ENCODE results near the gene VCPKMT.

VCPKMT gene

GRCh38 chr14:50109342-50109741 lies 7.0 kb downstream of the VCPKMT start:
- Histone ChIP-seq H3K36me3 (replicated peaks; ENCODE audit: low read depth, low read length) (peaks cover 48% of the 10 kb centered on the region), H2AFZ (ENCODE audit: low read depth, low read length) (no peak overlapping the region), H4K20me1 (ENCODE audit: insufficient read depth, low read length) (no peaks in the 10 kb centered on the region)

DNA sequence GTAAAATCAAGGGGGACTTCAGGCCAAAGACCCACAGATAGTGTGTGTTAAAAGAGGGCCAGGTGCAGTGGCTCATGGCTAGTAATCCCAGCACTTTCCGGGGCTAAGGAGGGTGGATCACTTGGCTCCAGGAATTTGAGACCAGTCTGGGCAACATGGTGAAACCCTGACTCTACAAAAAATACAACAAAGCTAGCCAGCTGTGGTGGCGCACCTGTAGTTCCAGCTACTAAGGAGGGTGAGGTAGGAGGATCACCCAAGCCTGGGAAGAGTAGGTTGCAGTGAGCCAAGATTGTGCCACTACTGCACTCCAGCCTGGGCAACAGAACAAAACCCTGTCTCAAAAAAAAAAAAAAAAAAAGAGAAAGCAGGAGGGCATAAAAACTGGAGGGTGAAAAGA lies 8.5 kb downstream of the VCPKMT start:
- H3K79me2 ChIP-seq (ENCODE audit: low read length) = peaks cover 19% of the 10 kb centered on the region
- H2AFZ ChIP-seq (ENCODE audit: low read depth, low read length) = no peak overlapping the region
- TF ChIP-seq EZH2phosphoT487 (IDR thresholded peaks at IDR 0.05; ENCODE audit: low read depth) (no peak), CTCF (IDR thresholded peaks at IDR 0.05; ENCODE audit: low read depth, low read length) (no peak)
- no peaks in the 10 kb centered on the region for H3K9me3 ChIP-seq (ENCODE audit: insufficient read depth, low read length)
- no peaks in the 10 kb centered on the region for H3K27me3 ChIP-seq (ENCODE audit: low read depth, low read length)
- H3K4me2 ChIP-seq (ENCODE audit: low read length) = no peak overlapping the region
- no peak overlapping the region for H3K27ac ChIP-seq (ENCODE audit: low read length)
- peaks cover 12% of the 10 kb centered on the region for H3K4me1 ChIP-seq (ENCODE audit: low read length)
- no peak overlapping the region for H3K9ac ChIP-seq (ENCODE audit: low read length)
- peaks cover 42% of the 10 kb centered on the region for H3K36me3 ChIP-seq (replicated peaks; ENCODE audit: low read depth, low read length)
- no peaks in the 10 kb centered on the region for H4K20me1 ChIP-seq (ENCODE audit: insufficient read depth, low read length)
- H3K4me3 ChIP-seq (ENCODE audit: low read length) = no peak overlapping the region

More at GRCh38 chr14:50109342-50109741, 7.0 kb downstream of the VCPKMT start:
- Histone ChIP-seq H3K9ac (ENCODE audit: low read length) (no peak overlapping the region), H3K27ac (ENCODE audit: low read length) (no peak overlapping the region), H3K4me1 (ENCODE audit: low read length) (peaks cover 20% of the 10 kb centered on the region), H3K27me3 (ENCODE audit: low read depth, low read length) (no peaks in the 10 kb centered on the region), H3K9me3 (ENCODE audit: insufficient read depth, low read length) (no peaks in the 10 kb centered on the region), H3K4me3 (ENCODE audit: low read length) (no peak overlapping the region), H3K79me2 (ENCODE audit: low read length) (peaks cover 31% of the 10 kb centered on the region), H3K4me2 (ENCODE audit: low read length) (no peak overlapping the region)
- TF ChIP-seq CTCF (IDR thresholded peaks at IDR 0.05; ENCODE audit: low read depth, low read length) (no peak), EZH2phosphoT487 (IDR thresholded peaks at IDR 0.05; ENCODE audit: low read depth) (no peak)

DNA sequence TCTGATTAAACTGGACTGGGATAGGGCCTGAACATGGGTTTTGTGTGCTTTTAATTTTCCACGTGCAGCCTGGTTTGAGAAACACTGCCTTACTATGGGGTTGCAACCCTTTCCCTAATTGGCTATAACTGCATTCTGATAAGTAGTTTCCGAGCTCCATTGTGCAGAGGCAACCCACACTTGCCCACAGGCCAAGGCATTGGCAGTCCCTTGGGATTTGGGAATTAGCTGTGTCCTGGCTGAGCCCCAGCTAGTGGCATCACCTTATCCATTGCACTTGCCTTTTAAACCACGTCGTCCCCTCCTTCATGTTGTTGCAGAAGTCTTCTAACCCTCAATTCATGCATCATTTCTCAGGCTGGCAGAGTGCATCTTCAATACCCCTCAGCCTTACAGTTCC lies 10.2 kb downstream of the VCPKMT start:
- Histone ChIP-seq H3K27me3 (ENCODE audit: low read depth, low read length) (no peaks in the 10 kb centered on the region), H3K4me1 (ENCODE audit: low read length) (peaks cover 12% of the 10 kb centered on the region), H4K20me1 (ENCODE audit: insufficient read depth, low read length) (no peaks in the 10 kb centered on the region)

DNA sequence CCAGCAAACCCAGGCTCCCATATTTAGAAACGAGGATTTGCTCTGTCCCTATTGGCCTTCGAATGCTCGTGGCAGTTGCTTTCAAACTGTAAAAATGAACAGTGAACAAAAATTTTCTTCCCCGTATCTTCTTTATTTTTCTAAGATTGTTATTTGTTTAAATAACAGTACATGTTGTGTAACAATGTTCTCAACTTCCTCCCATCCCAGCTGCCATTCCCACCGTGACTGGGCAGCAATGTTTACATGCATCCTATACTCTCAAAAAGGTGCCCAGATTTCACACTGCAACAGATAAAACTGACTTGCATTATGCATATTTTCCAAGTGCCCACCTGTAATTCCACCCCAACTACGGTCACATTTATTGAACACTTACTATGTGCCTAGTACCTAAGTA lies 12.8 kb downstream of the VCPKMT start:
- Histone ChIP-seq H3K4me3 (ENCODE audit: low read length) (no peak overlapping the region), H3K9ac (ENCODE audit: low read length) (no peak overlapping the region), H3K9me3 (ENCODE audit: insufficient read depth, low read length) (no peaks in the 10 kb centered on the region), H3K27ac (ENCODE audit: low read length) (no peak overlapping the region), H3K4me2 (ENCODE audit: low read length) (no peak overlapping the region), H4K20me1 (ENCODE audit: insufficient read depth, low read length) (no peaks in the 10 kb centered on the region), H3K36me3 (replicated peaks; ENCODE audit: low read depth, low read length) (peaks cover 13% of the 10 kb centered on the region), H3K79me2 (ENCODE audit: low read length) (no peaks in the 10 kb centered on the region), H3K27me3 (ENCODE audit: low read depth, low read length) (no peaks in the 10 kb centered on the region), H3K4me1 (ENCODE audit: low read length) (peaks cover 12% of the 10 kb centered on the region), H2AFZ (ENCODE audit: low read depth, low read length) (no peak overlapping the region)
- TF ChIP-seq CTCF (IDR thresholded peaks at IDR 0.05; ENCODE audit: low read depth, low read length) = no peak

More for the DNA sequence above, 10.2 kb downstream of the VCPKMT start:
- Histone ChIP-seq H3K36me3 (replicated peaks; ENCODE audit: low read depth, low read length) (peaks cover 33% of the 10 kb centered on the region), H3K9me3 (ENCODE audit: insufficient read depth, low read length) (no peaks in the 10 kb centered on the region), H3K79me2 (ENCODE audit: low read length) (peaks cover 8% of the 10 kb centered on the region), H3K9ac (ENCODE audit: low read length) (no peak overlapping the region), H3K4me2 (ENCODE audit: low read length) (no peak overlapping the region), H2AFZ (ENCODE audit: low read depth, low read length) (no peak overlapping the region), H3K27ac (ENCODE audit: low read length) (no peak overlapping the region), H3K4me3 (ENCODE audit: low read length) (no peak overlapping the region)
- TF ChIP-seq EZH2phosphoT487 (IDR thresholded peaks at IDR 0.05; ENCODE audit: low read depth) (no peak), CTCF (IDR thresholded peaks at IDR 0.05; ENCODE audit: low read depth, low read length) (no peak)

All from OCI-LY3 (cell line).